Endothelial cell of umbilical vein (primary cell): ENCODE data around the gene SSNA1. TPM values are rescaled to one million over a fixed set of nuclear protein-coding genes. Genes with fewer than 3 reads are reported as not detected.

Source experiments
- BruUV-seq: library from RNA; stranded (reverse); fragments of 400-500 nt; replicated peaks from 2 replicates; lab custom pipeline; 2021; lab: Mats Ljungman, UMichigan
- CTCF ChIA-PET: fragments of 300-600, 350-600 bp; sonication (Branson Sonifier 250); formaldehyde crosslinking; loops from one replicate; lab custom pipeline; 2021; ENCODE audit warnings: antibody characterized with exemption, inconsistent platforms; lab: Charles Lee
- POLR2A ChIA-PET: fragments of 300-600, 350-600 bp; sonication (Branson Sonifier 250); formaldehyde crosslinking; loops from one replicate; lab custom pipeline; 2021; ENCODE audit warnings: antibody characterized with exemption, inconsistent platforms; lab: Charles Lee
- DNase-seq: peaks from one replicate; pipeline ENCODE4 v3.0.0-alpha.2; 2011; ENCODE audit warnings: low read depth, low spot score
- FAIRE-seq: peaks from 2 replicates; lab custom pipeline; 2011; peaks lifted over from hg19 to GRCh38; lab: Jason Lieb, UNC
- H2AFZ ChIP-seq: 2 replicates; pipeline ENCODE4 v1.6.0; 2012; ENCODE audit warnings: low read depth, low read length, control low read depth, inconsistent platforms
- H3K27ac ChIP-seq: 2 replicates; pipeline ENCODE4 v1.5.1; 2011; ENCODE audit warnings: low read depth, mild to moderate bottlenecking, control low read depth, low read length, moderate library complexity; ENCODE audit not compliant: insufficient read depth
- H3K27me3 ChIP-seq, 2 experiments: 2 replicates each; pipeline versions ENCODE4 v1.6.0 to v1.6.1; 2011; ENCODE audit warnings: low read length in 2 of 2, mixed read lengths in 1 of 2; ENCODE audit not compliant: control insufficient read depth in 2 of 2, insufficient read depth in 2 of 2
- H3K36me3 ChIP-seq, 2 experiments: 2 replicates in 1 of 2; 3 replicates in 1 of 2; pipeline ENCODE4 v1.5.1; 2011; ENCODE audit warnings: low read length in 2 of 2, mild to moderate bottlenecking in 1 of 2, moderate library complexity in 1 of 2; ENCODE audit not compliant: control insufficient read depth in 2 of 2, insufficient read depth in 2 of 2; ENCODE audit errors: extremely low read depth in 1 of 2
- H3K4me1 ChIP-seq: 3 replicates; pipeline ENCODE4 v1.5.1; 2011; ENCODE audit warnings: mild to moderate bottlenecking, low read length; ENCODE audit not compliant: control insufficient read depth, insufficient read depth; ENCODE audit errors: extremely low read depth
- H3K4me2 ChIP-seq: 2 replicates; pipeline ENCODE4 v1.6.1; 2011; ENCODE audit warnings: low read length, control low read depth, mixed read lengths; ENCODE audit not compliant: insufficient read depth
- H3K4me3 ChIP-seq, 3 experiments: fragments of 200-600 bp in 1 of 3; sonication (generic), shearing (Covaris generic) in 1 of 3; replicated peaks in 1 of 3; 2 replicates each; pipeline ENCODE4 v1.5.1; 2011 to 2016; ENCODE audit warnings: control low read depth in 3 of 3, low read length in 3 of 3, mild to moderate bottlenecking in 2 of 3, inconsistent platforms in 1 of 3, low read depth in 1 of 3, moderate library complexity in 1 of 3; ENCODE audit not compliant: insufficient read depth in 1 of 3
- H3K79me2 ChIP-seq: 2 replicates; pipeline ENCODE4 v1.6.0; 2012; ENCODE audit warnings: low read length, inconsistent platforms; ENCODE audit not compliant: control insufficient read depth, insufficient read depth
- H3K9ac ChIP-seq: replicated peaks from 2 replicates; pipeline ENCODE3; 2011; ENCODE audit warnings: low read length, control low read depth; ENCODE audit not compliant: insufficient read depth; ENCODE audit errors: extremely low read depth
- H3K9me1 ChIP-seq: replicated peaks from 3 replicates; pipeline ENCODE4 v1.6.0; 2011; ENCODE audit warnings: mild to moderate bottlenecking, low read length; ENCODE audit not compliant: control insufficient read depth, insufficient read depth; ENCODE audit errors: extremely low read depth
- H3K9me3 ChIP-seq: replicated peaks from 2 replicates; pipeline ENCODE4 v1.5.1; 2012; ENCODE audit warnings: low read length, inconsistent platforms; ENCODE audit not compliant: control insufficient read depth, insufficient read depth
- H4K20me1 ChIP-seq: replicated peaks from 2 replicates; pipeline ENCODE3; 2011; ENCODE audit warnings: mild to moderate bottlenecking, low read length; ENCODE audit not compliant: control insufficient read depth, insufficient read depth; ENCODE audit errors: extremely low read depth
- CTCF ChIP-seq, 2 donors: IDR thresholded peaks; 1 replicate in 1 of 2; 2 replicates in 1 of 2; pipeline ENCODE4 v1.5.1; 2011; ENCODE audit warnings: low read length in 2 of 2, mild to moderate bottlenecking in 2 of 2, moderate library complexity in 2 of 2, control low read depth in 1 of 2, inconsistent platforms in 1 of 2, low read depth in 1 of 2; ENCODE audit not compliant: insufficient read depth in 1 of 2; ENCODE audit errors: extremely low read depth in 1 of 2
- EZH2 ChIP-seq: IDR thresholded peaks from 2 replicates; pipeline ENCODE4 v1.6.1; 2012; ENCODE audit warnings: borderline replicate concordance, low read depth, mild to moderate bottlenecking, moderate library complexity, low read length, inconsistent platforms; ENCODE audit not compliant: severe bottlenecking
- FOS ChIP-seq: IDR thresholded peaks from 2 replicates; pipeline ENCODE4 v1.6.1; 2011; ENCODE audit warnings: mild to moderate bottlenecking, low read length, moderate library complexity, borderline replicate concordance; ENCODE audit not compliant: insufficient read depth
- GATA2 ChIP-seq: IDR thresholded peaks from 2 replicates; pipeline ENCODE4 v1.7.0; 2011; ENCODE audit warnings: low read depth, mild to moderate bottlenecking, moderate library complexity, mixed read lengths, low read length; ENCODE audit not compliant: insufficient read length, insufficient read depth
- JUN ChIP-seq: IDR thresholded peaks from 2 replicates; pipeline ENCODE4 v1.6.1; 2011; ENCODE audit warnings: borderline replicate concordance, low read depth; ENCODE audit not compliant: insufficient read length, insufficient read depth
- MAX ChIP-seq: IDR thresholded peaks from 2 replicates; pipeline ENCODE4 v1.6.1; 2011; ENCODE audit not compliant: insufficient read depth, insufficient read length
- POLR2AphosphoS5 ChIP-seq: IDR thresholded peaks from 2 replicates; pipeline ENCODE4 v1.6.1; 2012; ENCODE audit warnings: low read depth, mild to moderate bottlenecking, control low read depth, low read length, moderate library complexity; ENCODE audit not compliant: insufficient read depth
- dilution Hi-C: fragments of 300-500 bp; cut with MboI; formaldehyde crosslinking; loops from one replicate; pipeline ENCODE4 v1.15.0; 2019; ENCODE audit warnings: low sequenced_read_pairs; ENCODE audit not compliant: extremely low pct_ligation_motif_present
- intact Hi-C: fragments of 100-400 bp; cut with micrococcal nuclease; formaldehyde crosslinking; loops from one replicate; pipeline ENCODE4 v1.10.0; 2022
- polyA plus RNA-seq, 4 experiments: library from polyadenylated mRNA; depleted of rRNA in 3 of 4; stranded (reverse) in 3 of 4; unstranded in 1 of 4; fragments of >200 nt; gene quantifications; 2 replicates each; pipeline versions ENCODE4 v1.2.1 to v1.2.3, GENCODE V29; 2011 to 2012; ENCODE audit warnings: missing spikeins in 1 of 4
- total RNA-seq: library from RNA; stranded (reverse); gene quantifications from 2 replicates; pipeline ENCODE4 v1.2.3, GENCODE V29; 2021

Gene SSNA1
- total and polyA plus RNA-seq, 2 donors (not counting 3 experiments of a cell fraction or from before 2014, with no cell fraction given) = 89.0 to 146 TPM

- FAIRE-seq = no peak
- Histone ChIP-seq H4K20me1 (no peaks in the 10 kb centered on the region), H3K27ac (no peak overlapping the region), H3K4me1 (peaks cover 9% of the 10 kb centered on the region), H3K4me3 (no peak overlapping the region), H3K4me2 (no peak overlapping the region), H3K9ac (no peak overlapping the region), H3K9me3 (no peaks in the 10 kb centered on the region), H3K79me2 (peaks cover 6% of the 10 kb centered on the region), H3K9me1 (no peaks in the 10 kb centered on the region), H3K36me3 (no peaks in the 10 kb centered on the region), H3K27me3 (no peaks in the 10 kb centered on the region), H2AFZ (no peak overlapping the region)
- ChIA-PET CTCF (interaction anchor here (1.2 to 1.7 kb wide), 4 partner anchors 10 to 38 kb away, joined by 5 to 8 read pairs (median 6); partner anchors contain the start of genes ANAPC2, RNF224 and SSNA1), POLR2A (interaction anchor here (0.6 kb wide), 1 partner anchor 10 kb away, joined by 3 read pairs; no protein-coding TSS in a partner anchor)
- no peak for DNase-seq
- dilution Hi-C loops (no loop called here), intact Hi-C loops (no loop called here)
- no TSS peak for BruUV-seq
- TF ChIP-seq JUN (no peak), GATA2 (no peak), EZH2 (no peak), POLR2AphosphoS5 (no peak)
These were observed 10.4 kb downstream of the SSNA1 start for GRCh38 chr9:137198902-137199283.

GRCh38 chr9:137199411-137200121, 11.1 kb downstream of the SSNA1 start:
- POLR2A ChIA-PET = no interaction called here
- Histone ChIP-seq H3K4me3 (peak overlapping the region in 1 of 3 experiments; percentile 43), H3K4me2 (peak overlapping the region; percentile 46), H2AFZ (no peak overlapping the region), H3K9me3 (no peaks in the 10 kb centered on the region), H3K27ac (no peak overlapping the region), H4K20me1 (no peaks in the 10 kb centered on the region), H3K27me3 (no peaks in the 10 kb centered on the region), H3K79me2 (peaks cover 12% of the 10 kb centered on the region), H3K9me1 (no peaks in the 10 kb centered on the region), H3K36me3 (no peaks in the 10 kb centered on the region), H3K9ac (no peak overlapping the region), H3K4me1 (peaks cover 15% of the 10 kb centered on the region)
- BruUV-seq = no TSS peak
- DNase-seq (peak; percentile 12), FAIRE-seq (no peak)
- no peak for TF ChIP-seq MAX
- TF ChIP-seq POLR2AphosphoS5 = no peak
- no peak for TF ChIP-seq CTCF (IDR thresholded peaks at IDR 0.05; ENCODE audit: extremely low read depth in 1 of 2, insufficient read depth in 1 of 2, low read depth in 1 of 2, low read length in 2 of 2)
- no peak for TF ChIP-seq FOS
- CTCF ChIA-PET = interaction anchor here (1.2 to 1.7 kb wide), 4 partner anchors 11 to 37 kb away, joined by 5 to 8 read pairs (median 6); partner anchors contain the start of genes ANAPC2, RNF224 and SSNA1
- intact Hi-C loops (loop anchor here (1.0 to 2.0 kb wide), 5 partner anchors 10 to 70 kb away; partner anchors contain the start of gene TUBB4B), dilution Hi-C loops (no loop called here)
